Ovary (tissue), 9 donors: ENCODE results near the gene PLGLB1. TPM values are rescaled to one million over a fixed set of nuclear protein-coding genes. Genes with fewer than 3 reads are reported as not detected.
"Not testable (repeated sequence)": the region's sequence is repeated elsewhere in the genome, so short reads cannot be mapped to it uniquely, and the experiment has no call there.

ENCODE experiments used
- DNase-seq, 5 donors: peaks; one replicate each; pipeline ENCODE4 v3.0.0-alpha.2; 2019 to 2020
- H3K27ac ChIP-seq, 2 donors: fragments of 200-600 bp; one replicate each; pipeline versions ENCODE4 v1.5.1 to v1.8.0; 2019 to 2022
- H3K27me3 ChIP-seq: fragments of 200-600 bp; one replicate; pipeline ENCODE4 v1.8.0; 2022
- H3K36me3 ChIP-seq: fragments of 200-600 bp; sonication (generic); one replicate; pipeline ENCODE4 v1.5.1; 2019
- H3K4me1 ChIP-seq: one replicate; pipeline ENCODE4 v1.8.1; 2013; ENCODE audit warnings: mild to moderate bottlenecking, moderate library complexity; ENCODE audit not compliant: insufficient read depth
- H3K4me3 ChIP-seq: fragments of 200-600 bp; sonication (generic); one replicate; pipeline ENCODE4 v1.5.1; 2017
- H3K9me3 ChIP-seq, 2 donors: fragments of 200-600 bp in 1 of 2; sonication (generic) in 1 of 2; one replicate each; pipeline versions ENCODE4 v1.5.1 to v1.8.1; 2013 to 2019; ENCODE audit warnings: mild to moderate bottlenecking in 1 of 2, moderate library complexity in 1 of 2
- WGBS, 3 donors: extraction: QIAGEN DNeasy Blood & Tissue Kit in 1 of 3; methylation state at CpG; one replicate each; pipeline versions ENCODE4 v1.1.5 to v1.1.7; 2013 to 2017; 5-methylcytosine and 5-hydroxymethylcytosine counted together
- intact Hi-C, 4 donors: fragments of 100-400 bp; cut with DNase I; formaldehyde crosslinking; loops; one replicate each; pipeline versions ENCODE4 v1.11.0 to v1.15.1; 2022 to 2023
- polyA plus RNA-seq, 2 donors: library from polyadenylated mRNA; stranded (reverse); fragments of 200-250 nt in 1 of 2; fragments of 350-450 nt in 1 of 2; fragmentation: Illumina TruSeq in 1 of 2; extraction: RNeasy Lipid Tissue Mini Kit (QIAGEN cat#74804) in 1 of 2; gene quantifications; one replicate each; pipeline ENCODE4 v1.2.3, GENCODE V29; 2013 to 2014
- small RNA-seq: library from RNA; depleted of rRNA; stranded (forward); fragments of <200 nt; gene quantifications from one replicate; pipeline ENCODE3, GENCODE V24; 2016
- total RNA-seq, 7 donors: library from RNA; depleted of rRNA in 2 of 7; stranded (reverse); fragments of >200 nt in 2 of 7; fragmentation: NEBNext Ultra II Directional in 3 of 7; extraction: Animal tissue kit (Norgen Biotek cat#: 25700) in 3 of 7; gene quantifications; one replicate each; pipeline versions ENCODE4 v1.1.0 to v1.2.4, GENCODE V29; 2016 to 2023
- donor health status: DM: no; HTN: no; CAD: no; lungs with moderate emphysema.
- donor health status: DM: no; HTN: no; CAD: no.
- donor health status: Bipolar disorder and iron deficiency.
- donor health status: DM: yes; HTN: yes; CAD: no.
- donor health status: DM: no; HTN: no; CAD: no.
- donor health status: DM: yes; HTN: yes; CAD: no.

PLGLB1 gene
- total and polyA plus RNA-seq, 9 donors = 1.3 to 4.4 (median 2.4) TPM

DNA sequence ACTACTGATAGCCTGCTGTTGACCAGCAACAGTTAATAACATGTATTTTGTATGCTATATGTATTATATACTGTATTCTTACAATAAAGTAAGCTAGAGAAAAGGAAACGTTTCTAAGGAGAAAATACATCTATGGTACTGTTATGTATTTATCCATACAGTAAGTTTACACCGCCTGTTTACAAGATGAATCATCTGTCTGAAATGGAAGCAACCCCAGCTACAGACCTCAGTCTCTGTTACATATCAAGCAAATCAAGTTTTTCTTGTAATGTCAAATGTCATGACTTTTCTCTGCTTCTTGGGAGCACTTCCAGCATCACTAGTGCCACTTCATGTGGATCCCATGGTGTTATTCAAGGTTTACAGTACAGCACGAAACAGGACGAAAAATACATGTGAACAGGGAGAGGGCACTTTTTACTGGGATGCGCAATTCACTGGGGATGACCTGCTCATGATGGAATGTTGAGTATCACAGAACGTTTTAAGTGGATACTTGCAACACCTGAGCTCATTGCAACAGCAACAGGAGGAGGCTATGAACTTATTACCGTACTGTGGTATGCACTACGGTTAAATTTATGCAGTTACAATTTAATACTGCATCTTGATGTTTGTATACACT lies 2.5 kb upstream of the PLGLB1 start:
- H3K27me3 ChIP-seq, H3K4me1 ChIP-seq, H3K9me3 ChIP-seq, intact Hi-C loops, H3K27ac ChIP-seq, H3K4me3 ChIP-seq, H3K36me3 ChIP-seq, DNase-seq: not testable (repeated sequence)
- 80 to 85% (median 84%) methylated on average over 3 to 5 of the region's 8 CpGs for WGBS, 3 donors

DNA sequence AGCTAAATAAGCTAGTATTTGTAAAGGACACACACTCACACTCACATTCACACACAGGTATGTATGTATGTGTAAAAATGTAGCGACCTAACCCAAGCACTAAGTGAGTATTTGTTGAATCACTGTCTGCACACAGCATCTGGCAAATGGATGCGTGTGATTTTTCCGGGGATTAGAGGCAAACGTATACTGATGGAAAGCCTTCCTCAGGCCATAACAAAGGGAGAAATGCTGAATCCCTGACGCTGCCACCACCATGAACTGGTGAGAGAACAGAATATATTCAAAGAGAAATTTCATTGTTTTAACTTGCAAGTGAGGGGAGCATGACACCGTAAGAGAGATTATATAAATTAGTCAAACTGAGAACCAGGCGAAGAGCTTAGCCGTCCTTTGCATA lies 601 bp downstream of the PLGLB1 start:
- DNase-seq, H3K27ac ChIP-seq, H3K36me3 ChIP-seq, H3K4me3 ChIP-seq, H3K27me3 ChIP-seq, H3K9me3 ChIP-seq, H3K4me1 ChIP-seq, intact Hi-C loops: not testable (repeated sequence)
- WGBS, 3 donors = no CpG with 5 or more reads among the region's 8 CpGs

GRCh38 chr2:87019053-87019452 lies 2.6 kb downstream of the PLGLB1 start:
- H3K4me3 ChIP-seq, H3K9me3 ChIP-seq, H3K36me3 ChIP-seq, intact Hi-C loops, H3K27me3 ChIP-seq, H3K27ac ChIP-seq, DNase-seq, H3K4me1 ChIP-seq: not testable (repeated sequence)
- 97% methylated on average over 5 of the region's 9 CpGs; no CpG with 5 or more reads in 2 of the 3 donors for WGBS, 3 donors

DNA sequence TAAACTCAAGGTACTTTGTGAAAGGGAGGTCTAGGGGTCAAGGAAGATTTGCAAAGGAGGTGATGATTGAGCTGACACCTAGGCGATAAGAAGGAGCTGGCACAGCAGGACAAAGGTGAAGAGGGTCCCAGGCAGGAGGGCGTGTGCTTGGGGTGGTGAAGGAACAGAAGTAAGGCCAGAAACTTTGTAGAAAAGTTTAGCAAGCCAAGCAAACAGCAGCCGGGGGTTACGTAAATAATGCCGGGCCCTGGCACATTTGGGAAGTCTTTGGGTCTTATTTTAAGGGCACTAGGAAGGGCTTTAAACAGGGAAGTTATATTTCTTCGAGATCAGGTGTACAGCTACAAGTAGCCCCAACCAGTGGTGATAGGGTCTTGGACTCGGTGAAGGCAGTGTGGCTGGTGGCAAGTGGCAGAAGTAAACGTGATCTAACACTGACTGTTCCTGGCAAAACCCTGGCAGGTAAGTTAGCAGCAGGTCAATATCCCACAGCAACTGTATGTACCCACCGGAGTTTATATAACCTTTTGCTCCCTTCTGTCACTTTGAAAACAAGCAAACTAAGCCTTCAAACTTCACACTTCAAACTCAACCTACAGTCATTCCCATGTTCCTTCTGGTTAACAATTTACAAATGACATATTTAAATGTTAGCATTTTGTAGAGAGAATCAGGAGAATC lies 7.0 kb downstream of the PLGLB1 start:
- H3K9me3 ChIP-seq, H3K4me3 ChIP-seq, H3K27ac ChIP-seq, H3K36me3 ChIP-seq, H3K4me1 ChIP-seq, H3K27me3 ChIP-seq, DNase-seq, intact Hi-C loops: not testable (repeated sequence)
- 86 to 92% methylated on average over 3 of the region's 9 CpGs; no CpG with 5 or more reads in 1 of the 3 donors for WGBS, 3 donors

- no CpG with 5 or more reads among the region's 2 CpGs for WGBS, 3 donors
- H3K27ac ChIP-seq, H3K36me3 ChIP-seq, DNase-seq, H3K27me3 ChIP-seq, H3K4me1 ChIP-seq, intact Hi-C loops, H3K4me3 ChIP-seq, H3K9me3 ChIP-seq: not testable (repeated sequence)
Observed at GRCh38 chr2:87004398-87004797, 17.2 kb downstream of the PLGLB1 start.

Small RNA genes lying within 50 kb of the gene (small RNA-seq; reads per million reads assigned to genes)
- gene AC125232.1 = not detected

Other genes starting within 250 kb of the PLGLB1 start
- 1 to 10 TPM in 4 of 7 donors, under 1 TPM in 3; 0.53 to 2.1 (median 1.1) TPM for gene CD8A, start 230.9 kb downstream of the PLGLB1 start, total RNA-seq
- 10 to 100 TPM in 1 of 2 donors, 1 to 10 TPM in 1; 1.1 to 10.0 TPM for gene CD8A, start 230.9 kb downstream of the PLGLB1 start, polyA plus RNA-seq
- gene CD8B, start 160.0 kb downstream of the PLGLB1 start, total RNA-seq = 1 to 10 TPM in 2 of 7 donors, under 1 TPM in 4, not detected in 1; 0.22 to 1.5 (median 0.50) TPM
- gene CD8B, start 160.0 kb downstream of the PLGLB1 start, polyA plus RNA-seq = 1 to 10 TPM in 1 of 2 donors, under 1 TPM in 1; 0.47 to 3.2 TPM
- 1 to 10 TPM in 4 of 7 donors, not detected in 3; 1.0 to 2.3 (median 1.6) TPM for gene RGPD1, start 79.7 kb downstream of the PLGLB1 start, total RNA-seq
- gene RGPD1, start 79.7 kb downstream of the PLGLB1 start, polyA plus RNA-seq = under 1 TPM; 0.23 to 0.67 TPM